Measurements from ENCODE around the gene KRTAP4-16.
"Not testable (repeated sequence)": the region's sequence is repeated elsewhere in the genome, so short reads cannot be mapped to it uniquely, and the experiment has no call there.

- not testable (repeated sequence) for TF ChIP-seq CTCF (IDR thresholded peaks at IDR 0.05; ENCODE audit: insufficient read depth, low read depth, low read length); EZH2 (IDR thresholded peaks at IDR 0.05; ENCODE audit: insufficient read depth, low read length)
Observed at GRCh38 chr17:41123991-41124371, 22.0 kb upstream of the KRTAP4-16 start, which contains the start of gene KRTAP4-12.
